Neural cell (in vitro differentiated cells): ENCODE measurements around the gene ERMARD. TPM values are rescaled to one million over a fixed set of nuclear protein-coding genes. Genes with fewer than 3 reads are reported as not detected.

Source experiments
- H2AFZ ChIP-seq: fragments of 200-600, 300-800 bp; sonication (generic), shearing (Covaris generic); 2 replicates; pipeline ENCODE4 v1.6.0; 2014; ENCODE audit warnings: low read depth, mild to moderate bottlenecking, antibody characterized with exemption, low read length, moderate library complexity
- H3F3A ChIP-seq: fragments of 200-600 bp; shearing (Covaris generic); 2 replicates; pipeline ENCODE4 v1.6.1; 2016; ENCODE audit warnings: mild to moderate bottlenecking, moderate library complexity, mixed read lengths, antibody characterized with exemption, low read length; ENCODE audit not compliant: insufficient read depth, poor library complexity, severe bottlenecking
- H3K27ac ChIP-seq: fragments of 200-600, 300-800 bp; sonication (generic), shearing (Covaris generic); 2 replicates; pipeline ENCODE4 v1.5.1; 2014; ENCODE audit warnings: mild to moderate bottlenecking, low read length, moderate library complexity
- H3K27me3 ChIP-seq: fragments of 300-800, 200-600 bp; sonication (generic), shearing (Covaris generic); 2 replicates; pipeline ENCODE4 v1.6.0; 2014; ENCODE audit warnings: mild to moderate bottlenecking, low read depth, low read length, moderate library complexity; ENCODE audit not compliant: insufficient read depth
- H3K36me3 ChIP-seq: fragments of 300-800, 200-600 bp; sonication (generic), shearing (Covaris generic); 2 replicates; pipeline ENCODE4 v1.5.1; 2014; ENCODE audit warnings: mild to moderate bottlenecking, antibody characterized with exemption, low read length, moderate library complexity; ENCODE audit not compliant: insufficient read depth
- H3K4me2 ChIP-seq: fragments of 300-800, 200-600 bp; sonication (generic), shearing (Covaris generic); 2 replicates; pipeline ENCODE4 v1.6.0; 2014; ENCODE audit warnings: mild to moderate bottlenecking, low read length
- H3K4me3 ChIP-seq: fragments of 300-800, 200-600 bp; sonication (generic), shearing (Covaris generic); 2 replicates; pipeline ENCODE4 v1.5.1; 2014; ENCODE audit warnings: mild to moderate bottlenecking, low read length, moderate library complexity
- H3K79me2 ChIP-seq: fragments of 200-600 bp; shearing (Covaris generic); replicated peaks from 2 replicates; pipeline ENCODE4 v1.6.0; 2014; ENCODE audit warnings: mild to moderate bottlenecking, low read length, moderate library complexity; ENCODE audit not compliant: insufficient read depth
- H3K9ac ChIP-seq: fragments of 300-800, 200-600 bp; sonication (generic), shearing (Covaris generic); 2 replicates; pipeline ENCODE4 v1.6.1; 2016; ENCODE audit warnings: mild to moderate bottlenecking, low read length, mixed read lengths
- H3K9me2 ChIP-seq: fragments of 200-600 bp; shearing (Covaris generic); 2 replicates; pipeline ENCODE4 v1.6.1; 2016; ENCODE audit warnings: mild to moderate bottlenecking, low read length, mixed read lengths; ENCODE audit not compliant: insufficient read depth
- H3K9me3 ChIP-seq: fragments of 200-600, 300-800 bp; sonication (generic), shearing (Covaris generic); 2 replicates; pipeline ENCODE4 v1.6.1; 2016; ENCODE audit warnings: mild to moderate bottlenecking, mixed run types, low read length, moderate library complexity, mixed read lengths
- H4K20me1 ChIP-seq: fragments of 200-600 bp; shearing (Covaris generic); 2 replicates; pipeline ENCODE4 v1.6.1; 2016; ENCODE audit warnings: mild to moderate bottlenecking, mixed run types; ENCODE audit not compliant: insufficient read depth
- CTCF ChIP-seq: fragments of 450-650 bp; IDR thresholded peaks from 2 replicates; pipeline ENCODE4 v1.5.1; 2014; ENCODE audit warnings: antibody characterized with exemption, mild to moderate bottlenecking, moderate library complexity; ENCODE audit not compliant: poor library complexity, severe bottlenecking
- EP300 ChIP-seq: fragments of 450-650 bp; conservative IDR thresholded peaks from 2 replicates; pipeline ENCODE4 v1.6.1; 2014; ENCODE audit warnings: antibody characterized with exemption, mild to moderate bottlenecking, moderate library complexity; ENCODE audit not compliant: poor library complexity, severe bottlenecking
- EZH2 ChIP-seq: fragments of 200-600, 300-800 bp; shearing (Covaris generic), sonication (generic); IDR thresholded peaks from 2 replicates; pipeline ENCODE4 v1.6.1; 2014; ENCODE audit warnings: antibody characterized with exemption, low read length, borderline replicate concordance, mild to moderate bottlenecking; ENCODE audit not compliant: insufficient read depth, poor library complexity, severe bottlenecking
- MXI1 ChIP-seq: fragments of 450-650 bp; conservative IDR thresholded peaks from 2 replicates; pipeline ENCODE4 v1.6.1; 2014; ENCODE audit warnings: antibody characterized with exemption, mild to moderate bottlenecking; ENCODE audit not compliant: poor library complexity, severe bottlenecking
- POLR2AphosphoS5 ChIP-seq: IDR thresholded peaks from 2 replicates; pipeline ENCODE4 v1.6.1; 2012
- RAD21 ChIP-seq: fragments of 450-650 bp; conservative IDR thresholded peaks from 2 replicates; pipeline ENCODE4 v1.6.1; 2014; ENCODE audit warnings: antibody characterized with exemption, mild to moderate bottlenecking, moderate library complexity
- SMC3 ChIP-seq: fragments of 450-650 bp; conservative IDR thresholded peaks from 2 replicates; pipeline ENCODE4 v1.6.1; 2014; ENCODE audit warnings: antibody characterized with exemption, mild to moderate bottlenecking, moderate library complexity; ENCODE audit not compliant: poor library complexity
- TAF1 ChIP-seq: IDR thresholded peaks from 2 replicates; pipeline ENCODE4 v1.6.1; 2012; ENCODE audit warnings: low read depth
- polyA plus RNA-seq: library from polyadenylated mRNA; depleted of rRNA; stranded (reverse); fragments of >200 nt; gene quantifications from 2 replicates; pipeline ENCODE4 v1.2.3, GENCODE V29; 2014
- TF ChIP-seq, protein P1 (sequence below): IDR thresholded peaks from 2 replicates; pipeline ENCODE4 v1.6.1; 2012; ENCODE audit warnings: borderline replicate concordance

Gene ERMARD
- polyA plus RNA-seq, 1 donor from 2014 or later, result 51.2 TPM

GRCh38 chr6:169806701-169807100, 55.3 kb downstream of the ERMARD start:
- no peak overlapping the region for H2AFZ ChIP-seq
- no peaks in the 10 kb centered on the region for H3K9me3 ChIP-seq
- no peak overlapping the region for H3K4me2 ChIP-seq
- no peak overlapping the region for H3K27ac ChIP-seq
- H3K4me3 ChIP-seq, result no peak overlapping the region
- H3F3A ChIP-seq, result no peaks in the 10 kb centered on the region
- no peaks in the 10 kb centered on the region for H3K27me3 ChIP-seq
- no peaks in the 10 kb centered on the region for H3K36me3 ChIP-seq
- TF ChIP-seq RAD21 (no peak), SMC3 (no peak), EP300 (no peak), EZH2 (no peak), CTCF (no peak)
- TF ChIP-seq, protein P1, sequence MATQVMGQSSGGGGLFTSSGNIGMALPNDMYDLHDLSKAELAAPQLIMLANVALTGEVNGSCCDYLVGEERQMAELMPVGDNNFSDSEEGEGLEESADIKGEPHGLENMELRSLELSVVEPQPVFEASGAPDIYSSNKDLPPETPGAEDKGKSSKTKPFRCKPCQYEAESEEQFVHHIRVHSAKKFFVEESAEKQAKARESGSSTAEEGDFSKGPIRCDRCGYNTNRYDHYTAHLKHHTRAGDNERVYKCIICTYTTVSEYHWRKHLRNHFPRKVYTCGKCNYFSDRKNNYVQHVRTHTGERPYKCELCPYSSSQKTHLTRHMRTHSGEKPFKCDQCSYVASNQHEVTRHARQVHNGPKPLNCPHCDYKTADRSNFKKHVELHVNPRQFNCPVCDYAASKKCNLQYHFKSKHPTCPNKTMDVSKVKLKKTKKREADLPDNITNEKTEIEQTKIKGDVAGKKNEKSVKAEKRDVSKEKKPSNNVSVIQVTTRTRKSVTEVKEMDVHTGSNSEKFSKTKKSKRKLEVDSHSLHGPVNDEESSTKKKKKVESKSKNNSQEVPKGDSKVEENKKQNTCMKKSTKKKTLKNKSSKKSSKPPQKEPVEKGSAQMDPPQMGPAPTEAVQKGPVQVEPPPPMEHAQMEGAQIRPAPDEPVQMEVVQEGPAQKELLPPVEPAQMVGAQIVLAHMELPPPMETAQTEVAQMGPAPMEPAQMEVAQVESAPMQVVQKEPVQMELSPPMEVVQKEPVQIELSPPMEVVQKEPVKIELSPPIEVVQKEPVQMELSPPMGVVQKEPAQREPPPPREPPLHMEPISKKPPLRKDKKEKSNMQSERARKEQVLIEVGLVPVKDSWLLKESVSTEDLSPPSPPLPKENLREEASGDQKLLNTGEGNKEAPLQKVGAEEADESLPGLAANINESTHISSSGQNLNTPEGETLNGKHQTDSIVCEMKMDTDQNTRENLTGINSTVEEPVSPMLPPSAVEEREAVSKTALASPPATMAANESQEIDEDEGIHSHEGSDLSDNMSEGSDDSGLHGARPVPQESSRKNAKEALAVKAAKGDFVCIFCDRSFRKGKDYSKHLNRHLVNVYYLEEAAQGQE, result no peak
- no peaks in the 10 kb centered on the region for H3K79me2 ChIP-seq
- H3K9ac ChIP-seq, result no peak overlapping the region
- H3K9me2 ChIP-seq, result no peaks in the 10 kb centered on the region
- no peaks in the 10 kb centered on the region for H4K20me1 ChIP-seq

GRCh38 chr6:169807229-169807628, 55.8 kb downstream of the ERMARD start:
- H3K9ac ChIP-seq, result no peak overlapping the region
- no peak overlapping the region for H3K4me3 ChIP-seq

More at GRCh38 chr6:169807229-169807628, 55.8 kb downstream of the ERMARD start:
- no peaks in the 10 kb centered on the region for H3F3A ChIP-seq
- no peak for TF ChIP-seq MXI1
- TF ChIP-seq EZH2, result no peak
- TF ChIP-seq TAF1, result no peak
- TF ChIP-seq, protein P1, result no peak
- no peak for TF ChIP-seq SMC3
- no peak for TF ChIP-seq RAD21
- TF ChIP-seq EP300, result no peak
- TF ChIP-seq POLR2AphosphoS5, result no peak
- TF ChIP-seq CTCF, result no peak
- H3K27ac ChIP-seq, result no peak overlapping the region
- no peak overlapping the region for H3K4me2 ChIP-seq
- H3K79me2 ChIP-seq, result no peaks in the 10 kb centered on the region
- H3K9me3 ChIP-seq, result no peaks in the 10 kb centered on the region
- H3K9me2 ChIP-seq, result no peaks in the 10 kb centered on the region
- H4K20me1 ChIP-seq, result no peaks in the 10 kb centered on the region
- H2AFZ ChIP-seq, result no peak overlapping the region
- no peaks in the 10 kb centered on the region for H3K36me3 ChIP-seq
- no peaks in the 10 kb centered on the region for H3K27me3 ChIP-seq
